ENCODE measurements around the gene PFDN2.

Gene PFDN2

GRCh38 chr1:161117759-161118581 is at the start of gene PFDN2, which contains the start of gene NIT1:
TSS of gene PFDN2 (minus strand) at chr1:161118037. CDS start at chr1:161118026, 11 bp downstream.
TSS of gene NIT1 (plus strand) at chr1:161118105. CDS start at chr1:161118177, 72 bp downstream.
- FAIRE-seq: peak; percentile 31

GRCh38 chr1:161166669-161167548 is 49.1 kb upstream of the PFDN2 start:
- FAIRE-seq: no peak

GRCh38 chr1:161165742-161166668 is 48.2 kb upstream of the PFDN2 start, which contains the start of gene PPOX:
TSS of gene PPOX (plus strand) at chr1:161166426. CDS start at chr1:161166848, 422 bp downstream.
- FAIRE-seq: peak; percentile 98

DNA sequence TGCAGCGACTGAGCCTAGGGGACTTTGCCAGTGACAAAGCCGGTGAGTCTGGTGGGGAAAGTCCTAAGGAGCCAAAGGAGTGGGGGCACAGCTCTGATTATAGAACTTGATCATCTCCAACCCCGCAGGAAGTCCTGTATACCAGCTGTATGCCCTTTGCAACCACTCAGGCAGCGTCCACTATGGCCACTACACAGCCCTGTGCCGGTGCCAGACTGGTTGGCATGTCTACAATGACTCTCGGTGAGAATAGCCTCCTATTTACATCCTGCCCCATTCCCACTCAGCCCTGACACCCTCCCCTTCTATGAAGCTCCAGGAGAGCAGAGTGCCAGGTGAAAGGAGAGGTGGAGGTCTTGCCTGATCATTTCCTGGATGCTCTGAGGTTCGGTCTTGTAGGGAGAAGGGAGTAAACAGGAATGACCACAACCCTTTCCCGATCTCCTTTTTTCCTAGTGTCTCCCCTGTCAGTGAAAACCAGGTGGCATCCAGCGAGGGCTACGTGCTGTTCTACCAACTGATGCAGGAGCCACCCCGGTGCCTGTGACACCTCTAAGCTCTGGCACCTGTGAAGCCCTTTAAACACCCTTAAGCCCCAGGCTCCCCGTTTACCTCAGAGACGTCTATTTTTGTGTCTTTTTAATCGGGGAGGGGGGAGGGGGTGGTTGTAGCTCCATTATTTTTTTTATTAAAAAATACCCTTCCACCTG is 47.2 kb upstream of the PFDN2 start:
- FAIRE-seq: no peak

DNA sequence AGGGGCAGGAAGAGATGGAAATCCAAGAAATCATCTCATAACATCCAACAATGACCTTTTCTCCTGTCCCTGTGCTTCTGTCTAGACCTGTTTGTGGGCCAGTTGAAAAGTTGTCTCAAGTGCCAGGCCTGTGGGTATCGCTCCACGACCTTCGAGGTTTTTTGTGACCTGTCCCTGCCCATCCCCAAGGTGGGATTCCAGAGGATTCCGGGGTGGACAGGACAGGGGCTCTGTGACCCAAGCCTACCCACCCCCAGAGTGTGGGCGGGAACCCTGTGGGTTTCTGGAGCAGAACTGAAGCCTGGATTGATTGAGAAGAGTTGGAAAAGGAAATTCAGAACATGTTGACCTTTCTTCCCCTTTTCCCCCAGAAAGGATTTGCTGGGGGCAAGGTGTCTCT is 46.0 kb upstream of the PFDN2 start:
- no peak for FAIRE-seq

- FAIRE-seq: no peak
Observed at GRCh38 chr1:161162806-161163205, 45.0 kb upstream of the PFDN2 start.

DNA sequence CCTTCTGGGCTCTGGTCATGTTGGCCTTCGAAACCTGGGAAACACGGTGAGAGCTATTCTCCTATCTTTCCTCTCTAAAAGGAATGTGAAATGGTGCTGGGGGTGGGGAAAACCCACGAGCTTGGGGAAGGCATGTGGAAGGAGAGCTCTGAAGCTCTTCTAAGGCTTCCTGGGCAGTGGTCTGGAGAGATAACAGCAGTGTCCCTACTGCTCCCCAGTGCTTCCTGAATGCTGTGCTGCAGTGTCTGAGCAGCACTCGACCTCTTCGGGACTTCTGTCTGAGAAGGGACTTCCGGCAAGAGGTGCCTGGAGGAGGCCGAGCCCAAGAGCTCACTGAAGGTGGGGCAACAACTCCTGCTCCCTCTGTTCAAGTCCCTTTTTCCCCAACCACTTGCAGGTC is 44.2 kb upstream of the PFDN2 start:
- no peak for FAIRE-seq

DNA sequence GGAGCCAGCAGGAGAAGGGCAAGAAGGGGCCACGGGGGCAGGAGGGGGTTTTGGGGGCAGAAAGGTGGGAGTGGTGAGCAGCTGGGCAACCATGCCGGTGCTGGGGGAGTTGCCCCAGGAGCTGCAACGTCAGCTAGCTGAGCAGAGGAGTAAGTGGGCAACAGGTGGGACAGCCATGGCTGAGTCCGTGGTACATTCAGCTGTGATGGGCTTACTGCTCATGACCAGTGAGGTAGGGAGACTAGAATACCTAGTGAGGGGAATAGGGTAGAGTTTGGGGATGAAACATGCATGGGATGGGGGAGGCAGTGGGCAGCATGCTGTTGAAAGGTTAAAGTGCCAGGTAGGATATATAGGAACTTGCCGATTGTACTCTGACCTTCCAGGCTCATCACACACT is 43.8 kb upstream of the PFDN2 start:
- no peak for FAIRE-seq

- FAIRE-seq: no peak
Observed at GRCh38 chr1:161160671-161161145, 42.9 kb upstream of the PFDN2 start.

GRCh38 chr1:161159913-161160243 is 42.0 kb upstream of the PFDN2 start:
- FAIRE-seq: no peak

GRCh38 chr1:161159087-161159912 is 41.5 kb upstream of the PFDN2 start, which contains the start of gene USP21:
TSS of gene USP21 (plus strand) at chr1:161159500. CDS start at chr1:161160641, 1,141 bp downstream.
- no peak for FAIRE-seq

DNA sequence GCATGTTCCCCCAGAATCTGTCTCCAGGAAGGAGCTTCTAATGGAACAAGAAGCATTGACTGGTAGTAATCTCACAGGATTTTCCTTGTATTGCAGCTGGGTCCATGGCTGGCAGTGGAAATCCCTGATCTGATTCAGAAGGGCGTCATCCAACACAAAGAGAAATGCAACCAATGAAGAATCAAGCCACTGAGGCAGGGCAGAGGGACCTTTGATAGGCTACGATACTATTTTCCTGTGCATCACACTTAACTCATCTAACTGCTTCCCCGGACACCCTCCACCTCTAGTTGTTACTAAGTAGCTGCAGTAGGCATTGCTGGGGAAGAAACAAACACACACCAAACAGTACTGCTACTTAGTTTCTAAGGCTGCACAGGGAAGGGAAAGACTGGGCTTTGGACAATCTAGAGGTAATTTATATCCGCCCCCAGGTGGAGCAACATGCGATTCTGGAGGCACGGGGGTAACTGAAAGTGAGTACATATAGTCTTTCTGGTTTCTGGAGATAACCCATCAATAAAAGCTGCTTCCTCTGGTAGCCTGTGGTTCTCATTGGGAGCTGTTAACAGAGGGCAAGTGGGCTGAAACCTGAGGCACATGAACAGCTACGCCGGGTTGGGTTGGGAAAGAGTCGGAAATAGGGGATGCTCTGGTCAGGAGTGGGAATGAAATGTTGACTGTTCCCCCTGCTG is 40.6 kb upstream of the PFDN2 start:
- FAIRE-seq: no peak

GRCh38 chr1:161157867-161158266 is 40.0 kb upstream of the PFDN2 start:
- FAIRE-seq: no peak

- FAIRE-seq: peak; percentile 70
Observed at GRCh38 chr1:161153682-161154337, 36.0 kb upstream of the PFDN2 start, which contains the start of gene UFC1. TSS of gene UFC1 (plus strand) at chr1:161153978. CDS start at chr1:161153998, 20 bp downstream.

GRCh38 chr1:161153176-161153575 is 35.3 kb upstream of the PFDN2 start:
- FAIRE-seq: no peak

- FAIRE-seq: no peak
Observed at GRCh38 chr1:161145832-161146231, 28.0 kb upstream of the PFDN2 start.

GRCh38 chr1:161140755-161141400 is 23.0 kb upstream of the PFDN2 start:
- no peak for FAIRE-seq

DNA sequence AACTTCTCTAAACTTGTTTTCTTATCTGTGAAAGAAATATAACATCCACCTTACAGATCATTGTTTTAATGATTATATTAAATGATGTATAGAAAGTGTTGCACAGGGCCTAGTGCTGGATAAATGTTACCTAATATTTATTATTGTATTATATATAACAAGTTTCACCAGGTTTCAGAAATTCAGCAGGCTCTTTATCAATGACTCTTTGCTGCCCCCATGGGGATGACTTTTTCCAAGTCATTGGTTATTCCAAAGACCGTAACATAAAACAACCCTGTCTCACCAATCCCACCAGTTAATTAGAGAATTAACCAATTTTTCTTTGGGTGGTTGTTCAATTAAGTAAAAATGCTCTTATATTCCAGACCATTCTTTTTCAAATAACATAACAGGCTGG is 21.9 kb upstream of the PFDN2 start:
- peak; percentile 94 for FAIRE-seq

- no peak for FAIRE-seq
Observed at GRCh38 chr1:161138431-161138830, 20.6 kb upstream of the PFDN2 start.

Data from G401.6 (cell line).